OCI-LY7 (cell line): ENCODE results near the gene VWA8. TPM values are rescaled to one million over a fixed set of nuclear protein-coding genes. Genes with fewer than 3 reads are reported as not detected.

Experiments
- BruUV-seq: library from RNA; stranded (reverse); fragments of 400-500 nt; replicated peaks from 2 replicates; lab custom pipeline; 2021; lab: Mats Ljungman, UMichigan
- CTCF ChIA-PET: fragments of 300-600 bp; sonication (Branson Sonifier 250); formaldehyde crosslinking; loops from one replicate; lab custom pipeline; 2022; ENCODE audit warnings: antibody characterized with exemption; ENCODE audit not compliant: unreplicated experiment; lab: Charles Lee
- POLR2A ChIA-PET: fragments of 300-600 bp; sonication (Branson Sonifier 250); formaldehyde crosslinking; loops from one replicate; lab custom pipeline; 2022; ENCODE audit warnings: antibody characterized with exemption; lab: Charles Lee
- DNase-seq: peaks from one replicate; pipeline ENCODE4 v3.0.0-alpha.2; 2015; ENCODE audit warnings: low spot score
- H2AFZ ChIP-seq: fragments of 200-600 bp; sonication (generic), shearing (Covaris generic); 2 replicates; pipeline ENCODE4 v1.6.1; 2014; ENCODE audit warnings: mild to moderate bottlenecking, antibody characterized with exemption, low read length, moderate library complexity
- H3K27ac ChIP-seq: fragments of 200-600 bp; sonication (generic); 2 replicates; pipeline ENCODE4 v1.5.1; 2014; ENCODE audit warnings: mixed run types, low read depth, mild to moderate bottlenecking, moderate library complexity, low read length, inconsistent platforms; ENCODE audit not compliant: poor library complexity, severe bottlenecking
- H3K36me3 ChIP-seq: fragments of 200-600 bp; sonication (generic); 2 replicates; pipeline ENCODE4 v1.6.1; 2014; ENCODE audit warnings: mild to moderate bottlenecking, antibody characterized with exemption, low read length, moderate library complexity, mixed read lengths; ENCODE audit not compliant: insufficient read depth
- H3K4me1 ChIP-seq: fragments of 200-600 bp; sonication (generic); 2 replicates; pipeline ENCODE4 v1.5.1; 2014; ENCODE audit warnings: mild to moderate bottlenecking, low read length; ENCODE audit not compliant: insufficient read depth, poor library complexity, severe bottlenecking
- H3K4me2 ChIP-seq: fragments of 200-600 bp; sonication (generic); 2 replicates; pipeline ENCODE4 v1.6.1; 2014; ENCODE audit warnings: mild to moderate bottlenecking, low read length
- H3K4me3 ChIP-seq: fragments of 200-600 bp; sonication (generic); 2 replicates; pipeline ENCODE4 v1.5.1; 2014; ENCODE audit warnings: mild to moderate bottlenecking, low read depth, low read length; ENCODE audit not compliant: poor library complexity, severe bottlenecking
- H3K79me2 ChIP-seq: fragments of 200-600 bp; sonication (generic); 2 replicates; pipeline ENCODE4 v1.6.1; 2016; ENCODE audit warnings: low read depth, mild to moderate bottlenecking, low read length, moderate library complexity, mixed read lengths; ENCODE audit not compliant: insufficient read depth
- H3K9me2 ChIP-seq: fragments of 200-600 bp; sonication (generic); 2 replicates; pipeline ENCODE4 v1.6.1; 2016; ENCODE audit warnings: mild to moderate bottlenecking, low read length, mixed read lengths; ENCODE audit not compliant: insufficient read depth
- H3K9me3 ChIP-seq: fragments of 200-600 bp; sonication (generic); 2 replicates; pipeline ENCODE4 v1.6.1; 2014; ENCODE audit warnings: mild to moderate bottlenecking, mixed run types, low read length, mixed read lengths
- H4K20me1 ChIP-seq: fragments of 200-600 bp; sonication (generic); 2 replicates; pipeline ENCODE4 v1.6.1; 2014; ENCODE audit warnings: mild to moderate bottlenecking, antibody characterized with exemption, low read length, moderate library complexity, mixed read lengths; ENCODE audit not compliant: insufficient read depth
- EZH2phosphoT487 ChIP-seq: fragments of 200-600 bp; sonication (generic); IDR thresholded peaks from 2 replicates; pipeline ENCODE4 v1.6.1; 2018; ENCODE audit warnings: low read depth, borderline replicate concordance, mild to moderate bottlenecking, mixed run types, antibody characterized with exemption, low read length, moderate library complexity, mixed read lengths
- intact Hi-C: fragments of 100-400 bp; cut with micrococcal nuclease; formaldehyde crosslinking; loops from one replicate; pipeline ENCODE4 v1.10.0; 2022; ENCODE audit not compliant: unreplicated experiment
- total RNA-seq, 2 experiments: library from RNA; depleted of rRNA in 1 of 2; stranded (reverse); fragments of >200 nt in 1 of 2; shearing (Covaris generic) in 1 of 2; gene quantifications; 2 replicates each; pipeline ENCODE4 v1.2.3, GENCODE V29; 2014 to 2022
- TF ChIP-seq, protein P1 (sequence below): fragments of 200-600 bp; sonication (generic); conservative IDR thresholded peaks from 2 replicates; pipeline ENCODE4 v1.5.1; 2014; ENCODE audit warnings: mild to moderate bottlenecking, antibody characterized with exemption, low read length, moderate library complexity, mixed read lengths

Gene VWA8
- total RNA-seq, 2 experiments from 2014 or later = 26.4 to 31.5 TPM

DNA sequence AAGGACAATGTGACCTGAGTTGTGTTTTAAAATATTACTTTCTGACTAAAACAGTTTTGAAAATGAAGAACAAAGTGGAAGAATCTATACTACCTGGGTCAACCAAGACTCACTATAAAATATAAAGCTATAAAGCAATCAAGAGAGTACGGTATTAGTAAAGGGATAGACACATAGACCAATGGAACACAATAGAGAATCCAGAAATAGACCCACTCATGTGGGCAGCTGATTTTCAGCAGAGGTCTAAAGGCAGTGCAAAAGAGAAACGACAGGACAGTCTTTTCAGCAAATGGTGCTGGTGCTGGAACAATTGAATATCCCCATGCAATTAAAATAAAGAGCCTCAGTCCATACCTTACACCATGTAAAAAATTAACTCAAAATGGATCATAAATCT is 278.9 kb downstream of the VWA8 start:
- peaks cover 8% of the 10 kb centered on the region for H3K4me1 ChIP-seq
- no peak for TF ChIP-seq EZH2phosphoT487
- TF ChIP-seq, protein P1, sequence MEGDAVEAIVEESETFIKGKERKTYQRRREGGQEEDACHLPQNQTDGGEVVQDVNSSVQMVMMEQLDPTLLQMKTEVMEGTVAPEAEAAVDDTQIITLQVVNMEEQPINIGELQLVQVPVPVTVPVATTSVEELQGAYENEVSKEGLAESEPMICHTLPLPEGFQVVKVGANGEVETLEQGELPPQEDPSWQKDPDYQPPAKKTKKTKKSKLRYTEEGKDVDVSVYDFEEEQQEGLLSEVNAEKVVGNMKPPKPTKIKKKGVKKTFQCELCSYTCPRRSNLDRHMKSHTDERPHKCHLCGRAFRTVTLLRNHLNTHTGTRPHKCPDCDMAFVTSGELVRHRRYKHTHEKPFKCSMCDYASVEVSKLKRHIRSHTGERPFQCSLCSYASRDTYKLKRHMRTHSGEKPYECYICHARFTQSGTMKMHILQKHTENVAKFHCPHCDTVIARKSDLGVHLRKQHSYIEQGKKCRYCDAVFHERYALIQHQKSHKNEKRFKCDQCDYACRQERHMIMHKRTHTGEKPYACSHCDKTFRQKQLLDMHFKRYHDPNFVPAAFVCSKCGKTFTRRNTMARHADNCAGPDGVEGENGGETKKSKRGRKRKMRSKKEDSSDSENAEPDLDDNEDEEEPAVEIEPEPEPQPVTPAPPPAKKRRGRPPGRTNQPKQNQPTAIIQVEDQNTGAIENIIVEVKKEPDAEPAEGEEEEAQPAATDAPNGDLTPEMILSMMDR = no peak
- peaks cover 34% of the 10 kb centered on the region for H3K36me3 ChIP-seq
- no peak overlapping the region for H2AFZ ChIP-seq
- no peaks in the 10 kb centered on the region for H3K9me2 ChIP-seq
- BruUV-seq = no TSS peak
- no peak for DNase-seq
- intact Hi-C loops = no loop called here
- H4K20me1 ChIP-seq = no peaks in the 10 kb centered on the region
- no peak overlapping the region for H3K4me2 ChIP-seq
- no peaks in the 10 kb centered on the region for H3K9me3 ChIP-seq
- CTCF ChIA-PET = no interaction called here
- no peak overlapping the region for H3K4me3 ChIP-seq
- H3K79me2 ChIP-seq = no peaks in the 10 kb centered on the region
- H3K27ac ChIP-seq = no peak overlapping the region
- POLR2A ChIA-PET = interaction anchor here (0.5 kb wide), 1 partner anchor 437 kb away, joined by 3 read pairs; no protein-coding TSS in a partner anchor

DNA sequence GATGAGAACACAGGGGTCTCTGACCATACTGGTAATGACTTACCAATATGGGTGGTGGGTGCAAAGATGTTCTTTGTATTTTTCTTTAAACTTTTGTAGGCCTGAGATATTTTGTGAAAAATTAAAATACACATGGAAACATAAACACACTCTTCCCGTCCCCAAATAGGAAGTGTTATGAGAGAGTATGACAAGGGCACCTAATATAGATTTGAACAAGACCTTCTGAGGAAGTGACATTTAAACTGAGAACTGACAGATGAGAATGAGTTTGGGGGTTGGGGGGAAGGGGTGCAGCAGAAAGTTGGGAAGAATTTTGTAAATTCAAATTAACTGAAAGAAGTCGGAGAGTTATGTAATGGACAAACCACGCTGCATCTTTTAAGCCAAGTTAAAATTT is 279.3 kb downstream of the VWA8 start:
- ChIA-PET POLR2A (no interaction called here), CTCF (no interaction called here)
- no peak overlapping the region for H2AFZ ChIP-seq
- H3K79me2 ChIP-seq = no peaks in the 10 kb centered on the region
- no peak overlapping the region for H3K4me2 ChIP-seq
- no peaks in the 10 kb centered on the region for H3K9me2 ChIP-seq
- no peak overlapping the region for H3K27ac ChIP-seq
- no peak overlapping the region for H3K4me3 ChIP-seq
- intact Hi-C loops = no loop called here
- peaks cover 8% of the 10 kb centered on the region for H3K4me1 ChIP-seq
- no peaks in the 10 kb centered on the region for H3K9me3 ChIP-seq
- H3K36me3 ChIP-seq = peaks cover 34% of the 10 kb centered on the region
- DNase-seq = no peak
- H4K20me1 ChIP-seq = no peaks in the 10 kb centered on the region
- BruUV-seq = no TSS peak
- TF ChIP-seq EZH2phosphoT487 = no peak
- TF ChIP-seq, protein P1 = no peak

DNA sequence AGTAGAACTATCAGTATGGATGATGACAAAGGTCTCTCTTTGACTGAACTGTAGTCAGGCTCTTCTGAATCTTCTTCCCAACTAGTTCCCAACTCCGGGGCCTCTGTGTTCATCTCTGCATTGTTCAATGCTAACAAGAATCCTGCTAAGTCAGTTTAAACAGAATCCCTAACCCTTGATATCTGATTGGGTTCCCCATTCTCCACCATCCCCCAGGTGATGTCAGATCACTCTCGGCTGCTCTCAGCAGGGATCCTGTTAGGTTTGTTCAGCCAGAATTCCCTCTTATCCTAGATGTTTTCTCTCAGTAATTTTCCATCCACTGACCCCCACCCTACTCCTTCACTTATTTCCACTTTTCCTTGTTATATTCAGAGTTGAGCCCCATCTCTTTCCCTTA is 280.0 kb downstream of the VWA8 start:
- Histone ChIP-seq H3K4me2 (no peak overlapping the region), H3K79me2 (no peaks in the 10 kb centered on the region), H3K4me1 (peaks cover 8% of the 10 kb centered on the region), H3K9me2 (no peaks in the 10 kb centered on the region), H3K27ac (no peak overlapping the region), H3K4me3 (no peak overlapping the region), H3K9me3 (no peaks in the 10 kb centered on the region), H3K36me3 (peaks cover 34% of the 10 kb centered on the region), H2AFZ (no peak overlapping the region), H4K20me1 (no peaks in the 10 kb centered on the region)
- no peak for TF ChIP-seq EZH2phosphoT487
- TF ChIP-seq, protein P1 = no peak
- no peak for DNase-seq
- intact Hi-C loops = no loop called here
- ChIA-PET CTCF (no interaction called here), POLR2A (no interaction called here)
- BruUV-seq = no TSS peak
